GM19463 (cell line): ENCODE data around the gene DPP6.

Source experiments
- ATAC-seq: cut with Tn5 transposase; IDR thresholded peaks from one replicate; pipeline ENCODE4 v1.9.1; 2021; ENCODE audit warnings: mild to moderate bottlenecking, moderate library complexity; ENCODE audit not compliant: unreplicated experiment

DPP6 gene

GRCh38 chr7:154852205-154852604, 800.0 kb downstream of the DPP6 start:
- ATAC-seq, result no peak

- ATAC-seq, result no peak
Observed at GRCh38 chr7:154853063-154853726, 801.0 kb downstream of the DPP6 start.

- ATAC-seq, result no peak
Observed at GRCh38 chr7:154853727-154854095, 801.5 kb downstream of the DPP6 start.

DNA sequence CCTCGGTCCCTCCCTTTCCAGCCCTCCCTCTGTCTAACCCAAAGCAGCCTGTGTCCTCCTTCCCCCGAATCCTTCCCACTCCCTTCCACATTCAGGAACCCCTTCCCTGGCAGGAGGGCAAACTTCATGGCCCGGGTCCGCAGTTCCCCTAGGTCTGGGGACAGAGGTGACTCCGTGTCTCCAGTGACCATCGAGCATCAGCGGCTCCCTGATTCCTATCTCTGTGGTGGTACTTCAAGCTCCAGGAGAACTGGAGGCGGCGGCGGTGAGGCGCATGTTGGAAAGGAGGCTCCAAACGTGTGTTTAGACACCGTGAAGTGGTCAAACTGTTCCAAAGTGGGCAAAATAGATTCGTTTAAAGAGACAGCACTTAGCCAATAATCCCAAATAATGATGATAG, 802.6 kb downstream of the DPP6 start:
- ATAC-seq, result no peak

DNA sequence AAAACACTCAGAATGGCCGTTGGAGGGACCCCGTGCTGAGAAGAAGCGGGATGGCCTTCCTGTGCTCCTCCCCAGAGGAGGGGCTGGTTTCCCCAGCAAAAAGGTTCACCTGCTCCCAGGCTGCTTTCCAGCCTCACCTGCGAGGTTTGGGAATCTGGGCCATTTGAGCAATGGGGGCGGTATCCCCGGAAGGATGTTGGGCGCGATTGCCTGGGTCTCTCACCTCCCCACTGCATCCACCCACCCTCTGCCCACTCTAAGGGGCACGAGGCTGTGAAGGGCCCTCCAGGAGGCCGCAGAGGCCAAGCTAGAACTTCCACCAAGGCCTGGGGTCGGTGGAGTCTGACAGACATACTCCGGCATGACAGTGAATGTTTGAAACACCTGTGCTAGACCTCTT, 803.2 kb downstream of the DPP6 start:
- no peak for ATAC-seq

DNA sequence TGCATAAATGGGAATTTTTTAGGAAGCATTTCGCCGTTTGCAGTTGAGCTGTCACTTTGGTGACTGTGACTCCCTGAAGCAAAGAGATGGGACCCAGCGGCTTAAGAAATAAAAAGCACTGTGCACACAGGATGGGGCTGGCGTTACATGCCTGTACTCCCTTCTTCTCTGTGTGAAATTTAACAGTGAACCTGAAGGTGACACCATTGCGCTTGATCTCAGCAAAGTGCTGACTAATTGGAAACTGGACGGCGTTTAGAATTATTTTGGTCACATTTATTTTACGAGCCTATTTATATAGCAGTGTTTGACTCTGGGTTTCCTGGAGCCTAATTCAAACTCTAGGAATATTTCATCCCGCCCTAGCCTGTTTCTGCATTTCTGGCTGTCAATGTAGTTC, 804.5 kb downstream of the DPP6 start:
- ATAC-seq, result no peak

DNA sequence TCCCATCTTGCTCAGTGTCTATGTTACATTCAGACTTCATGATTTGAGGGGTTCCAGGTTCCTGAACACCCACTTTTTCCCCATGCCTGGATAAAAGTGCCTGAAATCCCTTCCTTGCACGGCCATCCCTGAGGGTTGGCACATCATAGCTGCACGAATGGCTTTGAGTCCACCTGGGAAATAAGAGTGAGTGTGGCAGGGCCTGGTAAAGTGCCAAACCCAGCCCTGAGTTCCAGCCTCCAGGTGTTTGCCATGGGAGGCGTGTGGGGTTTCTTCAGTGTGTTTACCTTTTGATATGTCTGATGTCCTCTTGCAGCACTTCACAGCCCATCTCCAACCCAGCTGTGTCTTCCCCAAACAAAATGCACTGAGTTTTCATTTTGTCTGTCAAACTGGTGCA, 805.0 kb downstream of the DPP6 start:
- ATAC-seq, result no peak

DNA sequence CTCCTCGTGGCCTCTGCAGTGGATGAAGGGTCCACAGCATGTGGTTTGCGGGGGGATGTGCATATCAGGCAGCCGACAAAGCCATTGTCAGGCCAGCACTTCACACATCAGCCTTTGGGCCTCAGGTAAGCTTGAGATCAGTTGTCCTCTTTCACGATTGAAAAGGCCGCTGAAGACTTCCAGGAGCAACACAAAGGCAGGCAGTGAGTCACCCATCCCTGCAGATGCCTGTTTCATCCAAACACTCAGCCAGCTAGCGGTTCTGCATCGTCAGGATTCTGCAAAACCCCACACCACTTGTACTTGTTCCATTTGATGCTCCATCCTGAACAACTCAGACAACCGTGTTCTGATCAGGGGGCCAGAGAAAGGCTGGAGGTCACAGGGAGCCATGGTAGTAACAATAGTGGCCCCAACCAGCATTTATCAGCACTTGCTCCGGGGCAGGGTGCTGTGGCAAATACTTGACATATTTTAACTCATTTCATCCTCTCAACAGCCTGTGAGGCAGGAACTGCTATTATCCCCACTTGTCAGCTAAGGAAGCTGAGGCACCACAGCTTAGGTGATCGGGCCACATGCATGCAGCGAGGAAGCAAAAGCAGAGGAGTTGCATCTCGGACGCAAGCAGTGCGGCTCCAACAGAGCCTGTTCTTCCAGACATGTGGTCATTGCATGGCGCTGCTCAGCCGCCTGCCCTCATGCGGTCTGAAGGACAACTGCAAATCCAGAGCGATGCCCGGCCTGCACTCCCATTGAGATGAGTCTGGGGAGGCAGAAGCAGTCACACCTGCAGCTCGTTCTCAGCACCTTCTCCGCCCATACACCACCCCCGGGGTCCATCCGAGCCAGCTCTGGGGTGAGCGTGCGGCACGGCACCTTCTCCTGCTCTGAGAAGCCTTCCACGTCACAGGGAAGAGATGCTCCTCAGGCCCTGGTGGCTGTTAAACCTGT, 805.8 kb downstream of the DPP6 start:
- ATAC-seq, result no peak

DNA sequence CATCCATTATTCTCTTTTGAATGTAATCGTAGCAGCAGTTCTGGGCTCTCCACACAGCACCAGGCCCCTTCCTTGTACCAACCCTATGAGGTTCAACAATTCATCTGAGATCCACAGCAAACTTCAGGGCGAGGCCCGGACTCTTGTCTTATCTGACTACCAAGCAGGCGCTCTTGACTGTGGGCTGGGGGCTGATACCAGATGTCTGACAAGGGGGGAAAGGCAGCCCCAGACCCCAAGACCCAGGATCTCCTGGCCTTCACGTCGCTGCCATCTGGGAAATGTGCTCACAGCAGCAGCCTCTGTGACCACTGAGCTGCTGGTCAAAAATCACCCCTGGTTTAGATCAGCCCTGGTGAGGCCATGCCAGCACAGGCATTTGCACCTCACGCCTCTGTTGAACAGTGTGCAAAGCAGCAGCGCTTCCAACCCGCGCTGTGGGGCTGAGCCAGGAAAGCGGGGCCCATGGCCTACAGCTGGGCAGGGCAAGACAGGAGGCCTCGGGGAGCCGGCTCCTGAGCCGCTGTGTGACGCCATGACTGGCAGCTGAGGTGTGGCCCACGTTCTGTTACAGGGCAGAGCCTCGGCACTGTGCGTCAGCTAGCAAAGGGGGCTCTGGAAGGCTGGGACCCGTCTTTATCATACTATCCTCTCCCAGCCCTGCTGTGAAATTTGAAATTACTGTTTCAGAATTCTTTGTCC, 806.8 kb downstream of the DPP6 start:
- no peak for ATAC-seq

DNA sequence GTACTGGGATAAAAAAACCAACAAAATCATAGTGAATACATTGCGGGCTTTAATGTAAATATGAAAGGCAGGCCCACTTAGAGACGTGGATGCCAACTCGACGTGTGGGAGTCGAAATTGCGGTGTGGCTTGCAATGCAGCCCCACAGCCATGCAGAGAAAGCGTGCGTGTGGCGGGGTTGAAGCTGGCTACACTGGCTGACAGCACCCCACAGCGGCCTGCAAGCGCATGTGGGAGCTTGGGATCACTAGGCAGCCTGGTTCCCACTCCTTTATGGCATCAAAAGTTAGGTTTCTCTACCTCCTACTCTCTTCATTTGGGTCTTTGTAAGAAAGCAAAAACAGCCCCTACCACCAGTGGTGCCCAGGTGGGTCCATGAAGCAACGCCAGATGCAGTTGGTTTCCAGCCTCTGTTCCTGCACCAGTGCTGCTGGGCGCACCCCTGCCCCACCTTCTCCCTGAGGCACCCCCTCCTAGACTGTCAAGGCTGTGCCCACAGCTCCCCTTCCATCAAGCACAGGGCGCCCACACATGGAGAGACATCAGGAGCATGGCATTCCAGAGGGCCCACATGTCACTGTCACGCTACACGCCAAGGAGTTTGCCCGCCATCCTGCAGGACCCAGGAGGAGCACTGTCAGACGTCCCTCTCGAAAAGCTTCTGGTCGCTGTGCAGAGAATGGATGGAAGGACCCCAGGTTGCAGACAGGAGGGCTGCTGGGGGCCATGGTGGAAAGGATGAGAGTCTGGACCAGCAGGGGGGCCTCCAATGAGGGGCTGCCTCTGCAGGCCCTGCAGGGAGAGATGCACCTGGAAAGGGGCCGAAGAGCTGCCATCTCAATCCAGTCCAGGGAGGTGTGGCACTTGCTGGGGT, 807.8 kb downstream of the DPP6 start:
- ATAC-seq, result no peak

GRCh38 chr7:154860621-154861375, 808.6 kb downstream of the DPP6 start:
- no peak for ATAC-seq

- no peak for ATAC-seq
Observed at GRCh38 chr7:154861589-154861988, 809.4 kb downstream of the DPP6 start.

DNA sequence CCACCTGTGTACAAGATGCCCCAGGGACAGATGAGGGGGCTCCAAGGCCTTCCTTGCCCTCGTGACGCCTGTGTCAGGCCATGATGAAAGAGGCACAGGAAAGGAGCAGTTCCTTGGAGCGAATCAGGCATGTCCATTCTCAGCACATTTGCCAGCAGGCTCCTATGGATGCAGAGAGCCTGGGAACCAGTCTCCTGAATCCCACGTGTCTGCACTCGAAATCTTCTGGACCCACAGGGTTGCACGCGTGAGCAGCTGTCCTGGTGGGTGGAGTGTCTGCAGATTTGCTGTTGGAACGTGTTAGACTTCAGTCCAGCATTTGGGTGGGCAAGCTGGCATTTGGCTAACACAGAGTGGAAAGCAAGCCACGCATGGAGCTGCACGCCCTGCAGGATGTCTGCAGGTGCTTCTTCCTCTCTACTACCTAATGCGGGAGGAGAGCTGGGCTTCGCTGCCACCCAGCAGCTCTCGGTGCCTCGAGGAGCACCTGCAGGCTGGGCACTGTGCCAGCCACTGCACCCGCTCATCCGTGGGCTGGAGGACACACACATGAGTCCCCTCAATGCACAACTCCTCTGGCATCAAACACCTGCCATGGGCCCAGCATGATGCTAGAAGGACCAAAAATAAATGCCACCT, 810.1 kb downstream of the DPP6 start:
- no peak for ATAC-seq

GRCh38 chr7:154863766-154864522, 811.7 kb downstream of the DPP6 start:
- ATAC-seq, result no peak

DNA sequence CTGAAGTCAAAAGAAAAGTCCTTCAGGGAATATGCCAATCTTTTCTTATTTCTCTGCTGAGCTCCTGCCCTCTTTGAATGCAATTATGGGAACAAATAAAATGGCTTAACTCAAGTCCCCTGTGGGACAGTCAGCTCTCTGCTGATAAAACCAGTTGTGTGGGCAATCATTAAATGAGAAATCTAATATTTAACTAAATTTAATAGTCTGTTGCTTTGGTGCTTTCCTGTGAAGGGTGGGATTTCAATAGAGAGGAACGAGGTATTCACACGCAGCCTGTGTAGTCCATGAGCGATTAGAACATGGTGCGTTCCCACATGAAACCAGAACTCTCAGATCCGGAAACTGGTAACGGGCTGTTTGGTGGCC, 812.3 kb downstream of the DPP6 start:
- ATAC-seq, result peak; percentile 35

GRCh38 chr7:154865984-154866685, 813.9 kb downstream of the DPP6 start:
- no peak for ATAC-seq

DNA sequence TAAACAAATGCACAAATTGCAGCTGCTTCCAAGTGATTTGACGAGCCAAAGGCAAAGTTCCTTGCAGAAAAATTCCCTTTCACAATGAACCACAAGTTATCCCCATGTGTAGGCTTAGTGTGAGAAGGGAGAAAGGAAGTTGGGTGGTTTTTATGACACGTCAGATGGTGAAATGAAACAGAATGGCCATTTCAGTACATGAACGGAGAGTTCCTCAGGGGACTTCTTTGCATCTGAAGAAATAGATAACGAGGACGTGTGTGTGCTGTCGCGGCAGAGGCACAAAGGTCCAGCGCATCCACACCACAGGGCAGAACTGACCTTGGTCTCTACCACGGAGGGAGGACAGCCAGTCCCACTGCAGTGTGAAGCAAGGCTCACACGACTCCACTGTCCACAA, 814.9 kb downstream of the DPP6 start:
- peak; percentile 53 for ATAC-seq

DNA sequence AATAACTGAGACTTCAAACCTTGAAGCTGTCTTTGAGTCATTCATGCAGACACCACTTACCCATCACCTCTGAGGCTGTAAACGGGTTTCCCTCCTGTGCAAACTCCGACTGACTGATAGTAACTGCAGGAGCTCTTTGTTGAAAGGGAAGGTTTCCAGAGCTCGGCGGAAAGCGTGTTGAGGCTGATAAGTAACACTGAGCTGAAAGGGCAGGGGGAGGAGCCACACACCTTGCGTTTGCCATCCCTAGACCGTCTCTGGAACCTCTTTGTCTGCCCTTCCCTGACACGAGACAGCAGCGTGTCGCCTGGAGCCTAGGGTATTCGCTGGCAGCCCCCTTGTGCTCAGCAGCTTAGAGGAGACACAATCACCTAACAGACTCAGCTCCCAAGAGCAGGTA, 816.7 kb downstream of the DPP6 start:
- no peak for ATAC-seq
